Choroid plexus epithelial cell (primary cell): Measurements from ENCODE around the gene UTS2R.
"Not testable (repeated sequence)": the region's sequence is repeated elsewhere in the genome, so short reads cannot be mapped to it uniquely, and the experiment has no call there.

Experiments used
- DNase-seq: peaks from one replicate; pipeline ENCODE4 v3.0.0-alpha.2; 2010; ENCODE audit warnings: low read depth
- H3K4me3 ChIP-seq: 2 replicates; pipeline ENCODE4 v1.5.1; 2011; ENCODE audit warnings: low read depth, mild to moderate bottlenecking, control low read depth, low read length, moderate library complexity
- TF ChIP-seq, protein P1 (sequence below): conservative IDR thresholded peaks from 2 replicates; pipeline ENCODE4 v1.5.1; 2011; ENCODE audit warnings: low read depth, mild to moderate bottlenecking, control low read depth, inconsistent platforms, low read length, moderate library complexity

The UTS2R gene

DNA sequence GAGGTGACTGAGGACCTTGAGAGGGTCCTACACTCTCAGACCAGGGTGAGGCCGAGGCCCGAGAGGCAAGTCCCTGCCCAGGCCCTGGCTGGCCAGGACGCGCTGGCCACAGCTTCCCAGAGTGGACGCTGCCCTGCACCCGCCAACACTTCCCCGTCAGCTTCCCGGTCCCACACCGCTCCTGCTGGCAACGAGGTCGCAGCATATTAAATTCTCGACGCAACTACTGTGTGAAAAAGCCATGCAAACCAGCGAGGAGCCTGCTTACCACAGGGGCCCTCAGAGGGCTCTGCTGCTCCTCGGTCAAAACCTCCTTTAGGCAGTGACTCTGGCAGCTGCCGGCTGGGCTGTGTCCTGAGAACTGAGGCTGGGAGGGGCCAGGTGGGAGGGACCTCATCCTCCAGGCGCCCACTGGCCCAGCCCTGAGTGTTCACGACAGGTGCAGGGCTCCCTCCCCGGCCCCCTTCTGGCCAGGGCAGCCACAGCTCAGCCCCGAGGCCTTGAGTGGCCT, 14.7 kb upstream of the UTS2R start:
- H3K4me3 ChIP-seq: no peak overlapping the region
- DNase-seq: no peak
- TF ChIP-seq, protein P1, sequence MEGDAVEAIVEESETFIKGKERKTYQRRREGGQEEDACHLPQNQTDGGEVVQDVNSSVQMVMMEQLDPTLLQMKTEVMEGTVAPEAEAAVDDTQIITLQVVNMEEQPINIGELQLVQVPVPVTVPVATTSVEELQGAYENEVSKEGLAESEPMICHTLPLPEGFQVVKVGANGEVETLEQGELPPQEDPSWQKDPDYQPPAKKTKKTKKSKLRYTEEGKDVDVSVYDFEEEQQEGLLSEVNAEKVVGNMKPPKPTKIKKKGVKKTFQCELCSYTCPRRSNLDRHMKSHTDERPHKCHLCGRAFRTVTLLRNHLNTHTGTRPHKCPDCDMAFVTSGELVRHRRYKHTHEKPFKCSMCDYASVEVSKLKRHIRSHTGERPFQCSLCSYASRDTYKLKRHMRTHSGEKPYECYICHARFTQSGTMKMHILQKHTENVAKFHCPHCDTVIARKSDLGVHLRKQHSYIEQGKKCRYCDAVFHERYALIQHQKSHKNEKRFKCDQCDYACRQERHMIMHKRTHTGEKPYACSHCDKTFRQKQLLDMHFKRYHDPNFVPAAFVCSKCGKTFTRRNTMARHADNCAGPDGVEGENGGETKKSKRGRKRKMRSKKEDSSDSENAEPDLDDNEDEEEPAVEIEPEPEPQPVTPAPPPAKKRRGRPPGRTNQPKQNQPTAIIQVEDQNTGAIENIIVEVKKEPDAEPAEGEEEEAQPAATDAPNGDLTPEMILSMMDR: no peak

DNA sequence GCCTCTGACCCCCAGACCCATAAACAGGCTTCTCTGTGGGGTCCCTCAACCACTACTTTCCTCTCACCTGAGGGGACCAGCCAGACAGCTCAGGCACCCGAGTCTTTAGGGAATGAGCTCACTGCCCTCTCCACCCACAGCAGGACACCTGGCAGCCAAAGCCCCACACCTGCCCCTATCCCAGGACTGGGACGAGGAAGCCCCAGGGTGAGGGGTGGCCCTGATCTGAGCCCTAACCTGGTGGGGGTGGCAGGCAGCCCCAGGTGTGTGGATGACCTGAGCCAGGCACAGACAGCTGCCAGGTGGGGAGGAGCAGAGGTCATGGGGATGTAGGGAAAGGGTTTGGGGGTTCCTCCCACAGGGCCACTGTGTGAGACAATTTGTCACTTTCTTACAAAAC, 14.2 kb upstream of the UTS2R start:
- no peak for DNase-seq
- TF ChIP-seq, protein P1: no peak
- no peak overlapping the region for H3K4me3 ChIP-seq

DNA sequence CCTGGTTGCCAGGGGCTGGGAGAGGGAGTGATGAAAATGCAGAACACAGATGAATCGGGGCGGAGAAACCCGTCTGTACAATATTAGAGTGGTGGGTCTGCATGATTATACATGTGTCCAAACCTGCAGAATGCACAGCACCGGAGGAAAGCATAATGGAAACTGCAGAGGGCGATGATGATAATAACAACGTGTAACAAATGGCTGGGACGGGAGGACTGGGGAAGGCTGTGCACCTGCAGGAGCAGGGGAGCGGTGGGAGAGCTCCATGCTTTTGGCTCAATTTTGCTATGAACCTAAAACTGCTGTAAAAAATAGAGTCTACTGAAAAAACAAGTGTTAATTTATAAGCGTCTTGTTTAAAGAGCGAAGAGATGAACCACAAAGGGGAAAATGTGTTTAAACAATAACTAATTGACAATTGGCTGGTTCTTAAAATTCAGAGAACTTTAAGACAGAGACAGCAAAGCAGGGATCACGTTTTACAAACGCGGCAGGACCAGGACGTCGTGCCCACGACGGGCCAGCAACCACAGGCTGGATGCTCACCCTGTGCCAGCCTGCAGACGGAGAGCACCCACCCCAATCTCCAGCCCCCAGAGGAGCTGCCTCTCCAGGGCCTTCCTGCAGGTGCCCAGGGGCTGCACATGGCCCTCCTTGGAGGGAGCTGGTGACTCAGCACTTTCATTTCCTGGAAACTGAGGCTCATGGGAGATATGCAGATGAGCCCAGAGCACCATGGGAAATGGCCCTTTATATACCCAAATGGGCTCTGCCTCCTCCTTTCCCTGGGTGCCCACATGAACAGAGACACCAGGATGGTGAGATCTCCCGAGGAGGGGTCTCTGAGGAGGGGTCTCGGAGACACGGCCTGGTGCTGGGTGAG, 12.9 kb upstream of the UTS2R start, which contains the start of gene TEX19:
TSS of gene TEX19 (plus strand) at position 783 of the 886 bp plus-strand sequence. CDS start 2,904 bp downstream, outside the sequence.
- DNase-seq: no peak
- TF ChIP-seq, protein P1: peak; percentile 2
- H3K4me3 ChIP-seq: no peak within 1 kb of the TSS

DNA sequence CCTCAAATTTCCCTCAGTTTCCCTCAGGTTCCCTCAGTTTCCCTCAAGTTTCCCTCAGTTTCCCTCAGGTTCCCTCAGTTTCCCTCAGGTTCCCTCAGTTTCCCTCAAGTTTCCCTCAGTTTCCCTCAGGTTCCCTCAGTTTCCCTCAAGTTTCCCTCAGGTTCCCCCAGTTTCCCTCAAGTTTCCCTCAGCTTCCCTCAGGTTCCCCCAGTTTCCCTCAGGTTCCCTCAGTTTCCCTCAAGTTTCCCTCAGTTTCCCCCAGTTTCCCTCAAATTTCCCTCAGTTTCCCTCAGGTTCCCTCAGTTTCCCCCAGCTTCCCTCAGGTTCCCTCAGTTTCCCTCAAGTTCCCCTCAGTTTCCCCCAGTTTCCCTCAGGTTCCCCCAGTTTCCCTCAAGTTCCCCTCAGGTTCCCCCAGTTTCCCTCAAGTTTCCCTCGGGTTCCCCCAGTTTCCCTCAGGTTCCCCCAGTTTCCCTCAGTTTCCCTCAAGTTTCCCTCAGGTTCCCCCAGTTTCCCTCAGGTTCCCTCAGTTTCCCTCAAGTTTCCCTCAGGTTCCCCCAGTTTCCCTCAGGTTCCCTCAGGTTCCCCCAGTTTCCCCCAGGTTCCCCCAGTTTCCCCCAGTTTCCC, 12.0 kb upstream of the UTS2R start:
- not testable (repeated sequence) for DNase-seq, H3K4me3 ChIP-seq

DNA sequence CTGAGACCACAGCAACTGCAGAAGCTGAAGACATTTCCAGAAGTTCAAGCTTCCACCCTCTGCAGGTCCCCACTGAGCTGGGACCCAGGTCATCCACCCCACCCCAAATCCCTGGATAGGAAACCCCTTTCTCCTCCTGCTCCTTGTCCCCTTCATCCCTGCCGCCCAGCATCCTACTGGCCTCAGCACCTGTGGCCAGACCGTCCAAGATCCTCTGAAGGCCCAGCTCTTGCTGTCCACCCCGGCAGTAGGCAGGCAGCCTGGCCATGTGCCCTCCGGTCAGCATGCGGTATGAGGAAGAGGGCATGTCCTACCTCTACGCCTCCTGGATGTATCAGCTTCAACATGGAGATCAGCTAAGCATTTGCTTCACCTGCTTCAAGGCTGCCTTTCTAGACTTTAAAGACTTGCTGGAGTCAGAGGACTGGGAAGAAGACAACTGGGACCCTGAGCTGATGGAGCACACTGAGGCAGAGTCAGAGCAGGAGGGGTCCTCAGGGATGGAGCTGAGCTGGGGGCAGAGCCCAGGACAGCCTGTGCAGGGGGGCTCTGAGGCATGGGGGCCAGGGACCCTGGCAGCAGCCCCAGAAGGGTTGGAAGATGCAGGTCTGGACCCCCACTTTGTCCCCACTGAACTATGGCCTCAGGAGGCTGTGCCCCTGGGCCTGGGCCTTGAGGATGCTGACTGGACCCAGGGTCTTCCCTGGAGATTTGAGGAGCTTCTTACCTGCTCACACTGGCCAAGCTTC, 9.5 kb upstream of the UTS2R start:
- no peak overlapping the region for H3K4me3 ChIP-seq
- no peak for DNase-seq
- TF ChIP-seq, protein P1: no peak

DNA sequence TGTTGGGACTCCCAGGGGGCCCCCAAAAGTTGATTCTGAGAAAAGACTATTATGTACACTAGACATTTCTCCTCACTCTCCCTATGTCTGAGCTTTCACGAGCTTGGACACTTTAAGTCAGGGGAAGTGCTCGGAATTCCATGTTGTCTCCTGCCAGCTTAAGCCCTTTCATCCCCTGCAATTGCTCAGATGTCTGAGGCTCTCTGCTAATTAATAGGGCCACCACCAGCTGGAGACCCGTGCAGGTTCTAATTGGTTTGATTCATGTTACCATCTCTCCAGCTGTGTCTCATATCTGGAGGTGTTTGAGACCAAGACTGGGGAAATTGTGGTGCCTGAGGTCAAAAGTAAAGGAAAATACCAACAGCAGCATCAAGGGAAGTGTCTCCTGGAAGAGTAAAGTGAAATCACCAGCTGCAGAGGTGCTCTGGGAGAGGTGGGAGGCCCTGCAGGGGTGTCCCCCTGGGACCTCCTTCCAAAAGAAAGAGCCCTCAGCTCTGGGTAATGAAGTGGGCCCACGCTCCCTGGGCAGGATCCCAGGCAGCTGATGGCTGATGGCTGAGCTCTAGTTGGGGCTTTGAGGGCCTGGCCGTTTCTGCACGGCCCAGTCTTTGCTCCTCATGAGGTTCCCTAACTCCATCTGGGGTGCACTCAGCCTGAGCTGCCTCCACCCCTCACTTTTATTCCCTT, 5.8 kb upstream of the UTS2R start:
- no peak for DNase-seq
- TF ChIP-seq, protein P1: no peak
- H3K4me3 ChIP-seq: no peak overlapping the region
